ENCODE data around the gene RUSC1.

GRCh38 chr1:155300553-155301329 is 20.0 kb upstream of the RUSC1 start:
- TF ChIP-seq EZH2 (IDR thresholded peaks at IDR 0.05) = no peak
- no peak for TF ChIP-seq POLR2AphosphoS5 (IDR thresholded peaks at IDR 0.05; ENCODE audit: borderline replicate concordance, low read depth, low read length)
- no peak for TF ChIP-seq FOXP2 (optimal IDR thresholded peaks at IDR 0.05; ENCODE audit: control extremely low read depth, extremely low read length, insufficient read depth)

Data from SK-N-MC (cell line).